ENCODE measurements around the gene EP400.

Gene EP400, protein sequence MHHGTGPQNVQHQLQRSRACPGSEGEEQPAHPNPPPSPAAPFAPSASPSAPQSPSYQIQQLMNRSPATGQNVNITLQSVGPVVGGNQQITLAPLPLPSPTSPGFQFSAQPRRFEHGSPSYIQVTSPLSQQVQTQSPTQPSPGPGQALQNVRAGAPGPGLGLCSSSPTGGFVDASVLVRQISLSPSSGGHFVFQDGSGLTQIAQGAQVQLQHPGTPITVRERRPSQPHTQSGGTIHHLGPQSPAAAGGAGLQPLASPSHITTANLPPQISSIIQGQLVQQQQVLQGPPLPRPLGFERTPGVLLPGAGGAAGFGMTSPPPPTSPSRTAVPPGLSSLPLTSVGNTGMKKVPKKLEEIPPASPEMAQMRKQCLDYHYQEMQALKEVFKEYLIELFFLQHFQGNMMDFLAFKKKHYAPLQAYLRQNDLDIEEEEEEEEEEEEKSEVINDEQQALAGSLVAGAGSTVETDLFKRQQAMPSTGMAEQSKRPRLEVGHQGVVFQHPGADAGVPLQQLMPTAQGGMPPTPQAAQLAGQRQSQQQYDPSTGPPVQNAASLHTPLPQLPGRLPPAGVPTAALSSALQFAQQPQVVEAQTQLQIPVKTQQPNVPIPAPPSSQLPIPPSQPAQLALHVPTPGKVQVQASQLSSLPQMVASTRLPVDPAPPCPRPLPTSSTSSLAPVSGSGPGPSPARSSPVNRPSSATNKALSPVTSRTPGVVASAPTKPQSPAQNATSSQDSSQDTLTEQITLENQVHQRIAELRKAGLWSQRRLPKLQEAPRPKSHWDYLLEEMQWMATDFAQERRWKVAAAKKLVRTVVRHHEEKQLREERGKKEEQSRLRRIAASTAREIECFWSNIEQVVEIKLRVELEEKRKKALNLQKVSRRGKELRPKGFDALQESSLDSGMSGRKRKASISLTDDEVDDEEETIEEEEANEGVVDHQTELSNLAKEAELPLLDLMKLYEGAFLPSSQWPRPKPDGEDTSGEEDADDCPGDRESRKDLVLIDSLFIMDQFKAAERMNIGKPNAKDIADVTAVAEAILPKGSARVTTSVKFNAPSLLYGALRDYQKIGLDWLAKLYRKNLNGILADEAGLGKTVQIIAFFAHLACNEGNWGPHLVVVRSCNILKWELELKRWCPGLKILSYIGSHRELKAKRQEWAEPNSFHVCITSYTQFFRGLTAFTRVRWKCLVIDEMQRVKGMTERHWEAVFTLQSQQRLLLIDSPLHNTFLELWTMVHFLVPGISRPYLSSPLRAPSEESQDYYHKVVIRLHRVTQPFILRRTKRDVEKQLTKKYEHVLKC (N-terminal part only)

DNA sequence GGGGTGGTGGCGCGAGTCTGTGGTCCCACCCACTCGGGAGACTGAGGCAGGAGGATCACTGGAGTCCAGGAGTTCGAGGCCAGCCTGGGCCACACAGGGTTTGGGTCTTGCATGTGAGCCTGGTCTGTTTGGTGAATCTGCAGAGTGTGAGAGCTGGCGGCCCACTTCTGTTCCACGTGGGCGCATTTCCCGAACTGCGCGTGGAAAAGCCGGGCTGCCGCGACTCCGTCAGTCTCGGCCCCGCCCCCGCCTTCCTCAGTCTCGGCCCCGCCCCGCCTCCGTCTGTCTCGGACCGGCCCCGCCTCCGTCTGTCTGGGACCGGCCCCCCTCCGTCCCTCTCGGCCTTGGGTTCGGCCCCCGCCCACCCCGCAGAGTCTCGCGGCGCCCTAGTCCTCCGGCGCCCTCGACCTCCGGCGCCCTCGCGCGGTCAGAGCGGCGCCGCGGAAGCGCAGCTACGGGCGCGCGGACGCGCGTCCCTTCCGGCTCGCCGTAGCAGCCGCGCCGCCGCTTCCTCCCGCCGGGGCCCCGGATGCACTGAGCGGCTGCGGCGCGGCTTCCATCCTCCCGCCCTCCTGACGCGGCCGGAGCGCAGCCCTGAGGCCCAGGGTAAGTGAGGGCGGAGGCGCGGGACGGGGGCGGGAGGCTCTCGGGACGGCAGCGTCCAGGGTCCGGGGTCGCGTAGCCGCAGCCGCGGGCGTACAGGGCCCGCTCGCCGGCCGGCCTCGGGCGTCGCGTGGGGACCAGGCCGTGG, at the start of gene EP400:
TSS of gene EP400 (plus strand) at position 512 of the 751 bp plus-strand sequence. CDS start 10,678 bp downstream, outside the sequence.
- peak; percentile 84 for DNase-seq (ENCODE audit: low read depth)

DNA sequence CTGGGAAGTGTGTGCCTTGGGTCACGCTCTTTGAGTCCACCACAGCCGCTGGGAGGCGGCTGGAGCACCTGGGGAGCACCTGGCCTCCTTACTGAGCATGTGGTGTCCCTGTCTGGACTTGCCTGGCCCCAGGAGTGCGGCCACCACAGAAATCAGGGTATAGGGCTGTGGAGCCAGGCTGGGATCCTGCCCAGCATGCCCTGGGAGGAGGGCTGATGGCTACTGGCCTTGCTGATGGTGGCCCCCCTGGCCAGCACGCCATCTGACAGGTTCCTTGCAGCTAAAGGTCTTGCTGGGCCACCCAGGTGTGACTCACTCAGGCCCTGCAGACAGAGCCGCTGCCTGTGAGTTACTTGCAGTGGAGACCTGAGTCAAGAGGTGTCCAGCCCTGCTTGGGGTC, 49.3 kb upstream of the EP400 start:
- no peak for DNase-seq (ENCODE audit: low read depth)

DNA sequence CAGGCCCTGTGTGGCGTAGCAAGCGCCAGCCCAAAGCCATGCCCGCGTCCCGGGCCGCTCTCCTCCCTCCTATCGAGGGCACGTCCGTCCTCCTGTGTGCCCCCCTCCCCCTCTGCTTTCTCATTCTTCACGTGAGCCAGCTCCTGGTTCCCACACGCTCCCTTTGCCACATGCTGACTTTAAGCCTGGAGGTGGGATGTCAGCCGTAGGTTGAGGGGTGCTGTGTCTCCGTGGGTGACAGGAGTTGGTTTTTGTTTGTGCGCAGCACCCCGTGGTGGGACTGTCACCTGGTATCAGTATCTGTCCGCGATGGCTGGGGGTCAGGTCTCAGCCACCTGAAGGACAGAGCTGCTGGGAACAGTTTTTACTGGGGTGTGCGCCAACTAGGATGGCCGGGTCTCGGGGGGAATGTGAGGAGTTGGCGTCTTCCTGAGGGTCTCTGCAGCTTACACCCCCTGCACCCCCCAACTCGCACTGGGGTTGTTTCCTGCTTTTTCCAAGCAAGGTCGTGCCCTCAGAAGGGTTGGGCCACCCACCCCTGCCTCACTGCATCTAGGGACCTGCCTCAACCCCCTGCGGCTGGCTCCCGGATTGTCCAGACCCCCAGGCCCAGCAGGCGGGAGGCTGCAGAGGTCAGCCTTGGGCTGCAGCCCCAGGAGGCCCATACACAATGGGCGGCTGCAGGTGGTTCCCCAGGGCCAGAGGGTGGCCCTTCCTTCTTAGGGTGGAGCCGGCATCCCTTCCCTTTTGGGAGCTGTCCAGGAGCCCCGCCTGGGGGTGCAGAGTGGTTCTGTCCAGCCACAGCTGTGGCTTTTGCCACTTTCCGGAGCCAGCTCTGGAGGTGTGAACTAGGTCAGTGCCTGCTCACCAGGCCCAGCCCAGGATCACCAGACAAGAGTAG, 48.1 kb upstream of the EP400 start:
- no peak for DNase-seq (ENCODE audit: low read depth)

DNA sequence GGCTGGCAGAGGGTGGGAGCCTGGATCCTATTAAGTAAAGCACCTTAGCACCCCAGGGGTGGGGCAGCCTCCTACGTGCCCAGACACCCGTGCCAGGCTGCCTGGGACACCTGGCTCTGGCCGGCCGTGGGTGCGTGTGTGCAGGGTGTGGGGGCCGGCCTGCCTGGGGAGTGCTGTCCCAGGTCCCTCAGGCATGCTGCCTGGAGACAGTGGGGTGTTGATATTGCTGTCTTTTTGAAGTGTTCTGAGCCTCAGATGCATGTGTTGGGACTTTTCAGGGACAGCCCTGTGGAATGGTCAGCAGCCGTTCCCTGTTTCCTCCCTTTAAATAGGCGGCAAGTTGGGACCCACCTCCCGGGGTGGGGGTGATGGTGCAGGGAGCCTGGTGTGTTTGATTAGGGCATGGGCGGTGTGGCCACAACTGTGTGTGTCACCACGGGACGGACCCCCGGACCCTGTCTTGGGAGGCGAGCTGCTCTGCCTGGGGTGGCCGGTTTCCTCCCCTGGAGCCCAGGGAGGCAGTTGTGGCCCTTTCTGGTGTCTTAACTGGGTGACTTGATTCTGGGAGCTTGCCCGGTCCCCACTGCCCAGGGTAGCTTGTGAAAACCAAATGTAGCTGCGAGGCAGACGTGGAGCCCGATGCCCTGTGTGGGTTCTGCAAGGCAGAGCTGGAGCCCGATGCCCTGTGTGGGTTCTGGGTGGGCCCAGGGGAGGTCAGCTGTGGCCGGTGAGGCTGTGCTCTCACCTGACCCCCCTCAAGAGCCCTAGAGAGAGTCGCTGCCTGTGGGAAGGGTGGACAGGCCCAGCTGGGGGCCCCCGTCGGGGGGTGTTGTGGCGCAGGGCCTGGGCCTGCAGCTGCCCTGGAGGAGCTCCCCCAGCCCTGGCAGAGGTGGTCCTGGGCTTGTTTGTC, 47.2 kb upstream of the EP400 start:
- no peak for DNase-seq (ENCODE audit: low read depth)

DNA sequence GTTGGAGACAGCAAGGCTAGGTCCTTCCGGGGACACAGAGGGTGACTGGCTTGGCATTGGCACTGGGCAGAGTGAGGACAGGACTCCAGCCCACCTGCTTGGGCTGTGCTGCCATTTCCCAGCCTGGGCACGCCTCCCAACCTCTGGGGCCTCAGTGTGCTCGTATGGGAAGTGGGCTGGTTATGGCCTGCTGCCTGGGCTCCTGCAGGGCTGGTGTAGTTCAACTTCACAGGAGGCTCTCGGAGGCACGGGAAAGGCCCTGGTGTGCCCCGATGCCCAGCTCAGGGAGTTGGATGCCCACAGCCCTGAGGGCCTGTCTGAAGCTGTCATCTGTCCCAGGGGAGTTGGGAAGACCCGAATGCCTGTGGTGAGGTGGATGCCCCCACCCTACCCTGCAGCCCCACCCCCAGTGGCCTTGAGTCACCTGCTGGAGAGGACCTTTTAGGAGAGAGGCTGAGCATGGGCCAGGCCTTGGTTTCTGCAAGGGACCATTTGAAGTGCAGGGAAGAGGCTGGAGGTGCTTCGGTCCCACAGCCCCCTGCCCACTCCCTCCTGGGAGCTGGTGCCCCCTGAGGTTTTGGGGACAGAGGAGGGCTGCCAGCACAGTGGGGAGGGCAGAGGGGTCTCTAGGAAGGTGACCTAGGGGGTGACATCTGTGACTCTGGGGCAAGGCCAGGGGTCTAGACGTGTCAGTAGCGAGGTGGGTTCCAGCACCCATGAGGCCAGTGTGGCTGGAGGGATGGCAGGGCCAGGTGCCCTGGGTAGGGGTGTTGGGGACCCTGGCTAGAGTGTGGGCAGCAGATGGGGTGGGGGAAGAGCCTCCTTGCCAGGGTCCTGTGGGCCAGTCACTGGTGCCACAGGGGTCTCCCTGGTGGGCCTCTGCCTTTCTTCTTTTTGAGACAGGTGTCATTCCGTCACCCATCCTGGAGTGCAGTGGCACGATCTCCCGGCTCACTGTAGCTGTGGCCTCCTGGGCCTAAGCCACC, 46.2 kb upstream of the EP400 start:
- no peak for DNase-seq (ENCODE audit: low read depth)

DNA sequence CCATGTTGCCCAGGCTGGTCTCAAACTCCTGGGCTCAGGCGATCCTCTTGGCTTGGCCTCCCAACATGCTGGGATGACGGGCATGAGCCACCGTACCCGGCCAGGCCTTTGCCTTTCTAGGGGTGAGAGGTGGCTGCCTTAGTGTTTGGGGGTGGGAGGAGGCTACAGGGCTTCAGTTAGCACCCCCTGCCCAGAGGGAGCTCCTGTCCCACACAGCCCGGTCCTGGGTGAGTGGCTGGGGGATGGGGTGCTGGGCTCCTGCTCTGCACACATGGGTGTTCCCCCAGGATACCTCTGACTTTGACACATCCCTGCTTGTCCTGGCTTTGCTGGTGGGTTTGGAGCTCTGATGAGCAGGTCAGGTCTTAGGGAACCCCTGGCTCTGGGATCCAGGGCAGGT, 45.4 kb upstream of the EP400 start:
- DNase-seq (ENCODE audit: low read depth) = no peak

DNA sequence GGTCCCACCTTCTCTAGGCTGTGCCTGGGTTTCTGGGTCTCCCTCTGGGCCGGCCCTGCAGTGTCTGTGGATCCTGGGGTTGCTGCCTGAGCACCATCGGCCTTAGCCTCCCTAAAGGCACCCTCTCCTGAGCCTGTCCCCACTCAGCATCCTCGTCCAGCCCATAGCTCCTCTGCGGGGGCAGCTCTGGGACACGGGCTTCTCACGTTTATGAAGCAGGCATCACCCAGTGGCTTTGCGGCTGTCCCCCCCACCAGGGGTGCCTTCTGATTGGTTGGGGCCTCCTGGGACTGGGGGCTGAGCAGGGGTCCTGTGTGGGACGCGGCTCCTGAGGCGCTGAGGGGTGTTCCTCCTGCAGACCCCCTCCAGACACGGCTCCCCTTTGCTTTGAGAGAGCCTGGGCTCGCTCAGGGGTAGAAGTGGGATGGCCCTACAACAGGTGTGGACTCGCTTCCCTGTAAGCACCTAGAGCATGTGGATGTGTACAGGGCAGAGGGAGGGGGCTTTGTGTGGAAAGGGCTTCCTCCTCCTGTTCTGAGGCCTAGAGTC, 44.6 kb upstream of the EP400 start:
- no peak for DNase-seq (ENCODE audit: low read depth)

DNA sequence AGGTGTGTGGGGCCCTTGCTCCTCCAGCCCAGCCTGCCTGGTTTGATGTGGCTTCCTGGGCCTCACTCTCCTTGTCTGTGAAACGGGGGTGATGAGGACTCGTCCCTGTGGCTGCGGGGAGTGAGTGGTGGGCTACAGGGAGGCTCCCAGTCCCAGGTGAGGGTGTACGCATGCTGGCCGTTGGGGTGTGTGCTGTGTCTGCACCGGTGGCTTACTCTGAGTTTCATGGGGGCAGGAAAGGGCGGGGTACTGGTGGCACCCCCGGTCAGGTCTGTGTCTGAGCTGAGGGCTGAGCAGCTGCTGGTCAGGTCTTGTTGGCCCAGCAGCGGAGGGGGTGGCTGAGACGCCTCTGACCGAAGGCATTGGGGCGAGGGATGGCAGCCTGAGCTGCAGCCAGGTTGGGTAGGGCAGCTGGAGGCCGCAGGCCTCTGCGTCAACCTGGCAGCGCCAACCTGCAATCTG, 44.1 kb upstream of the EP400 start:
- no peak for DNase-seq (ENCODE audit: low read depth)

DNA sequence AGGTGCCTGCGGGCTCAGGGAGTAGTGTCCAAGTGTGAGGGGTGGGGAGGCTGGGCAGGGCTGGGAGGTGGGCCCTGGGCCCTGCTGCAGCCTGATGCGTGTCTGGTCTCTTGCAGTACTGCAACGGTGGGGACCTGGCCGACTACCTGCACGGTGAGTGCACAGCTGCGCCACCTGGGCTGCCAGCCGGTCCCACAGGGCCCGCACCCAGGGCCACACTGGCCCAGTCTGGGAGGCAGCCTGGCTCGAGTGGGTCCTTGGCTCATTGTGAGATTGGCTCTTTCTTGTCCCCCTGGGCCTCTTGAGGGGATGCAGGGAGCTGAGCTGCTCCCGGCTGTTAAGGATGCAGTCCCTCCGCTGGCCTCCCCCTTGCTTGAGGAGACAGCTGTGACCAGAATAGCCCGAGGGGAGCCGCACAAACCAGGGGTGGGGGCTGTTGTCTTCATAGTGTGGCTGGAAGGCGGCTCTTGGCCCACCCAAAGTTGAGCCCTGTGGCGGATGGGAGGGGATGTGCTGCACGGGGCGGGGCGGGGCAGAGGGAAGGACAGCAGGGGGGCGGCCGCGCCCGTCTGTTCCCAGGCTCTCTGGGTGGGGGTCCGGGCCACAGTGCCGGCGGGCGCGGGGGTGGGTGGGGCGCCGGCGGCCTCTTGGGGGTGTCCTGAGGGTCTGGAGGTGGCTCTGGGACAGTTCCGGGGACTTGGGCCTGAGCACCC, 42.2 kb upstream of the EP400 start:
- no peak for DNase-seq (ENCODE audit: low read depth)

DNA sequence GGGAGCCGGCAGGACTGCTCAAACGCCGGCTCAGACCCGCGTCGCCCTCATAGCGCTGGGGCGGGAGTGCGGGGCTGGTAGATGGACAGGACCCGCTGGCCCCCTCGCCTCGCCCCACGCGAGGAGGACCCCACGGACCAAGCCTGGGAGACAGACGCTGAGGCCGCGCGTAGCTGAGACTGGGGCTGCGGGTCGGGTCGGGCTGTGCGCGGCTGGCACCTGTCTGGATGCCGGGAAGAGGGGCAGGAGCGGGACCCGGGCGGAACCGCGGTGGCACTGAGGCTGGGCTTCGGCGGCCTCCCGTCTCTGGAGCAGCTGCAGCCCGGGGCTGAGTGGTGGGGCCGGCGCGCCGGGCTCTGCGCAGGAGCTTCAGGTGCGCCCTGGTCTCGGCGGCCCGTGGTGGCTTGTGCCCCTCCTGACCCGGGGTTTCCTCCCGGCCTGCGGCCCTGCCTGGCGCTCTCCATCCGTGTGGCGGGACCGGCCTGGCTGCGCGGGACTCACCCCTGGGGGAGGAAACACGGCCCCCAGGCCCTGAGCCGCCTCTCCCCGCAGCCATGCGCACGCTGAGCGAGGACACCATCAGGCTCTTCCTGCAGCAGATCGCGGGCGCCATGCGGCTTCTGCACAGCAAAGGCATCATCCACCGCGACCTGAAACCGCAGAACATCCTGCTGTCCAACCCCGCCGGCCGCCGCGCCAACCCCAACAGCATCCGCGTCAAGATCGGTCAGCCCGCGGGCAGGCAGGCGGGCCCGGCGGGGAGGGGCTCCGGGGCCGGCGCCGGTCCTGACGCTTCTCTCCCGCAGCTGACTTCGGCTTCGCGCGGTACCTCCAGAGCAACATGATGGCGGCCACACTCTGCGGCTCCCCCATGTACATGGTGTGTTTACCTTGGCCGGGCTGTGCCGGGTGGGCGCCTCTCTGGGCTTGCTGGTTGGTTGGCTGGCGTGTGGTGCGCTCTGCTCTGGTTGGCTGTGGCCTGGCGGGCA, 41.4 kb upstream of the EP400 start:
- no peak for DNase-seq (ENCODE audit: low read depth)

DNA sequence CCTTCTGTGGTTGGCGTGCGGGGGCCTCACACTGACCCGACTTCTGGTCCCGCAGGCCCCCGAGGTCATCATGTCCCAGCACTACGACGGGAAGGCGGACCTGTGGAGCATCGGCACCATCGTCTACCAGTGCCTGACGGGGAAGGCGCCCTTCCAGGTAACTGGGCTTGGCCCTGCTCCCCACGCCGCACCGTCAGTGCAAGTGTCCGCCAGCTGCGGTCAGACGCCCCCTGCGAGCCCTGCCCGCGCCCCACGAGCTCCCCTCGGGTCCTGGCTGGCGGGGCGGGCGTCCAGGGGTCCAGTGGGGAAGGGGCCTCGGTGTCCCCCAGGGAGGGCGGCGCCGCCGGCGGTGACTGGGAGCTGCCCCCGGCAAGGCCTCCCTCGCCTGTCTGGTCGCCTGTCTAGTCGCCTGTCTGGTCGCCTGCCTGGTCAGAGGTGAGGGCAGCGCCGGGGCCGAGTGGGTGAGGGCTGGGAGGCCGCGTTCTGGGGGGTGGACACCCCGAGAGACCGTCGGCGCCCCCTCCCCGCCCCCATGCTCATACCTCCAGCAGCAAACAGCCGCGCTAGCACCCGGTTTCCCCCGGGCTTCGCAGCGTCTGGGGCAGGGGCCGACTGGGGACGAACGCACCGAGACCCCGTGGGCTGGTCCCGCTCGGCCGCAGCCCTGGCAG, 40.5 kb upstream of the EP400 start:
- DNase-seq (ENCODE audit: low read depth) = no peak

DNA sequence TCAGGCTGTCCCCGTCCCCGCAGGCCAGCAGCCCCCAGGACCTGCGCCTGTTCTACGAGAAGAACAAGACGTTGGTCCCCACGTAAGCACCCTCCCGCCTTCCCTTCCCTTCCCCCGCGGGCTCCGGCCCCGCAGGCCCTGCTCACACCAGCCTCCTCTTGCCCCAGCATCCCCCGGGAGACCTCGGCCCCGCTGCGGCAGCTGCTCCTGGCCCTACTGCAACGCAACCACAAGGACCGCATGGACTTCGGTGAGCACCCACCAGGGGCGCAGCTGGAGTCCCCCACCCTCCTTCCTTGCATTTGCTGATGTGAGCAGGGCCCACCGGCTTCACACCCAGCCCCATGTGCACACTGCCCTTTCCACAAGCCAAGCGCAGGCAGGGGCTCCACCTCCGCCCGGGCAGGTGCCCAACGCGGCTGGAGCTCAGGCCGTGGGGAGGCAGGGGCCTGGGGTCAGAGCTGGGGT, 40.0 kb upstream of the EP400 start:
- no peak for DNase-seq (ENCODE audit: low read depth)

DNA sequence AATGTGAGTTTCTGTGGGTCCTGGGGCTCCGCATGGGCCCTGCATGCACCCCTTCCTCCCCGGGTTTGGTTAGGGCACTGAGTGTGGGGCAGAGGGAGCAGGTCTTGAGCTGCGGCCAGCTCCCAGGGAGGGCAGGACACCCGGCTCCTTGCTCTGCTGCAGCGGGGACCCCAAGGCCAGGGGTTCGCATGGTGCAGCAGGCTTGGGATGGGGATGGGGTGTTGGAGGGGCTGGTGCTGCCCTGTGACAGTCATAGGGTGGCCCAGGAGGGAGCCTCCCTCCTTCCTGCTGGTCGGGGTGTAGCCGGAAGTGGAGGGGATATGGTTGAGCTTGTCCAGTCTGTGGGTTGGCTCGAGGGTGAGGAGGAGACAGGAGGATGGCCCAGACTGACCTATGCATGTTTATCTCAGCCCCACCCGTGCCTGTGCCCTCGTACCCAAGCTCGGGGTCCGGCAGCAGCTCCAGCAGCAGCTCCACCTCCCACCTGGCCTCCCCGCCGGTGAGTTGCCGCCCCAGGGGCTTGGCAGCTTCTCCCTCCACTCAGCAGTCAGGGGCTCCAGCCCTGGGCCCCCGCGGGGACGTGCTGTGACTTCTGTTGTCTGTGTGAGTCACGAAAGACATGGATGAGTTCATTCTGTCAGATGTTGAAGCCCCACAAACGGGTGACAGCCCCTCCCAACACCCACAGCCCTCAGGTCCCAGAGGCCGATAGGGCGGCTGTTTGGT, 39.3 kb upstream of the EP400 start:
- DNase-seq (ENCODE audit: low read depth) = no peak

DNA sequence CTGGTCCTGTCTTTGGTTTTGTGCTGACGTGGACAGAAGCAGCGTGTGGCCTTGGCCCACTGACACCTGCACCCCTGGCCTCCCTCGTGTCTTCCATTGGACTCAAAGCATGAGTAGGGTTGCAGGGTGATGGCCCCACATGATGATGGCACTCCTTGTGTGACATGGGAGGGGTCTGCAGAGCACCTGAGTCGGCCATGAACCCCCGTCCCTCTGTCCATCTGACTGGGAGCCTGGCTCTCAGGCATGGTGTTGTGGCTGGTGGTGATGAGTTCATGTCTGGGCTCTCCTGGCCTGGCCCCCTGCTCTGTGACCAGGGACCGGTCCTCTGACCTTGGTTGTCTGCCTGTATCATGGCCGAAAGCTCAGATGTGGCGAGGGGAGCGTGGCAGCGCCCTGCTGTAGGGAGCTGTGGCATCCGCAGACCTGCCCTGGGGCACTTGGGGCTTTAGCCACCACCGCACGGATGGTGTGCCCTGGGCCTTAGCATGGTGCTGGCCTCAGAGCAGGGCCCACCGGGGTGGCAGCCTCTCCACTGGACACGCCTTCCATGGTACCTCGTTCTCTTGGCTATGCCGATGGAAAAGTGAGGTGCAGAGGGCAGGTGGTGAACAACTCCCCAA, 38.6 kb upstream of the EP400 start:
- DNase-seq (ENCODE audit: low read depth) = no peak
